ENCODE measurements around the gene TSR1.

The TSR1 gene

DNA sequence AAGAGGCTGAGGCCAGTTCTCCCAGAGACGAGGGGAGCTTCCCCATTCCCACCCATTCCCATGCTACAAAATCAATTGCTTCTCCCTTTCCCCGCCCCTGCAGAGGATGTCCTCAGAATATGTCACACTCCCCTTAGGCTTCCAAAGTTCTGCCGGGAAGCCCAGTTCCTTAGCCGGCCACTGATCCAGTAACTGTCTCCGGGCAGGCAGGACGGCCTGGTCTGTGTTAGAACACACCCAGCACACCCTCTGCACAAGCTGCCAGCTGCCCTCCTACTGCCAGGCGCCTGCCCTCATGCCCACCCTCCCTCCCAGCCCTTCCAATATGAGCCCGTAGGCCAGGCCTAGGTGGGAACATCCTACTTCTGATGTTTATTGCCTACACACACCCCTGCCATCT, 32.1 kb upstream of the TSR1 start:
- no peak for DNase-seq

DNA sequence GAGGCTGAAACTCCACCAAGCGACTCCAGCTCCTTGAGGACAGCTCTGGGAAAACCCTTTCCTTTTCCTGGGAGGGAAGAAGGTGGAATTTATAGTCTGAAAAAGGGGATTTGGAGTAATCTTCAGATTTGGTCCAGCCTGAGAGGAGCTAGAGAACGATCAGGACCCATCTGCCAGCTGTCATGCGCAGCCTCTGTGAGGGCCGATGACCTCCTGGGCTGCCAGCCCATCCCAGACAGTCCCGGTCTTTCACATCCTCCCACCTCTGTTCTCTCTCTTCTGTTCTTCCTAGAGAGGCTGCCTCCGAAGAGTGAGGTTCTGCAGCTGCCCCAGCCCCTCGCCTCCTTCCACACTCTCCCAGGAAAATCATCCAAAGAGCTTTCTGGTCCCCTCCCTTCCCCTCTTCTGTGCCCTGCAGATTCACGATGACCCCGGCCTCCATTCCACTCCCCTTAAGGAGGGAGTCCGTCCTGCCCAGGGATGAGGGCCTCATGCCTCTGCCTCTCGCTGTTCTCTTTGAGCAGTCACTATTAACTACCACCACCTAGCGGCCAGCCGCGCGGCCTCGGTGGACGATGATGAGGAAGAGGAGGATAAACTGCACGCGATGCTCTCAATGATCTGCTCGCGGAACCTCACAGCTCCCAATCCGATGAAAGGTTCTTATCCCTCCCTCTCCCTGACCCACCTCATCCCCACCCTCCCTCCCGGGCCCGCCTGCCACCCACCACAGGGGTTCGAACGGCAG, 30.7 kb upstream of the TSR1 start:
- no peak for DNase-seq

GRCh38 chr17:2365132-2365531, 28.9 kb upstream of the TSR1 start:
- DNase-seq: no peak

GRCh38 chr17:2364763-2365116, 28.5 kb upstream of the TSR1 start:
- no peak for DNase-seq

- no peak for DNase-seq
Observed at GRCh38 chr17:2363851-2364762, 27.9 kb upstream of the TSR1 start.

GRCh38 chr17:2363318-2363717, 27.1 kb upstream of the TSR1 start:
- no peak for DNase-seq

- DNase-seq: no peak
Observed at GRCh38 chr17:2362881-2363280, 26.6 kb upstream of the TSR1 start.

GRCh38 chr17:2362416-2362815, 26.2 kb upstream of the TSR1 start:
- no peak for DNase-seq

DNA sequence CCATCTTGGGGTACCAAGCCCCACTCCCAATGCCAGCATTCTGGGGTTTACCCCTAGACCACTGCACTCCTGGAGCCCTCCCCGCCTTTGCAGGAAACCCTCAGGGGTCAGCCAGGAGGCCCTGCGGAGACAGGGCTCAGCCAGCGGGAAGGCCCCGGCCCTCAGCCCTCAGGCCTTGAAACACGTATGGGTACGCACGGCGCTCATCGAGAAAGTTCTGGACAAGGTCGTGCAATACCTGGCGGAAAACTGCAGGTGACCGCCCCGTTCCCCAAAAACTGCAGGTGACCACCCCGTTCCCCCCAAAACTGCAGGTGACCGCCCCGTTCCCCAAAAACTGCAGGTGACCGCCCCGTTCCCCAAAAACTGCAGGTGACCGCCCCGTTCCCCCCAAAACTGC, 25.8 kb upstream of the TSR1 start:
- DNase-seq: no peak

DNA sequence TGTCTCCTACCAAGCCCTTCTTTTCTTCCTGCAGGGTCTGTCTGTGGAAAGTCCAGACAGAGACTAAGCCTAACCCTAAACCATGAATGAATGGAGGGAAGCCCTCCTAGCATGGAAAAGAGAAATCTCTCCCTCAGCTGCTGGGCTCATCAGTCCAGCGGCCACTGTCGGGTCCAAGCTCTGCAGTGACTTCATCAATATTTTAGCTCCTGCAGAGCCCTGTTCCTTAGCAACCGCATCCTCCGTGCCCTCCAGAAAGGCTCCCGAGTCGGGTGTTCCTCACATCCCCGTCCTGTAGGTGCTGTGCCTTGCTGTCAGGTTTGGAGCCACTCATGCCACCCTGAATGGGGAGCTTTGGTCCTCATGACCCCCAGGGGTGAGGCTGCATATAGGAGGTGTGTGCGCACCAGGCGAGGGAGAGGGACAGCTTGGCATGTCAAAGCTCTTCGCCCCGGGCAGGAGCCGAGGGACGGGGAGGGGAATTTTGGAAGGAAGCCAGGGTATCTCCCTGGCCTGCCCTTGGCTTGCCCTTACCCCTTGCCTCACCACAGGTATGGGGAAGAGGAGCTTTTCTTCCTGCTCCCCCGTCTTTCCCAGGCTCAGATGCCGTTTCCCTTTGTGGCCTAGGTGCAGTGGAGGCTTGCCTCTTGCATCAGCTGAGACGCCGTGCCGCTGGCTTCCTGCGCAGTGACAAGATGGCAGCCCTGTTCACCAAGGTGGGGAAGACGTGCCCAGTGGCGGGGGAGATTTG, 24.9 kb upstream of the TSR1 start:
- DNase-seq: no peak

DNA sequence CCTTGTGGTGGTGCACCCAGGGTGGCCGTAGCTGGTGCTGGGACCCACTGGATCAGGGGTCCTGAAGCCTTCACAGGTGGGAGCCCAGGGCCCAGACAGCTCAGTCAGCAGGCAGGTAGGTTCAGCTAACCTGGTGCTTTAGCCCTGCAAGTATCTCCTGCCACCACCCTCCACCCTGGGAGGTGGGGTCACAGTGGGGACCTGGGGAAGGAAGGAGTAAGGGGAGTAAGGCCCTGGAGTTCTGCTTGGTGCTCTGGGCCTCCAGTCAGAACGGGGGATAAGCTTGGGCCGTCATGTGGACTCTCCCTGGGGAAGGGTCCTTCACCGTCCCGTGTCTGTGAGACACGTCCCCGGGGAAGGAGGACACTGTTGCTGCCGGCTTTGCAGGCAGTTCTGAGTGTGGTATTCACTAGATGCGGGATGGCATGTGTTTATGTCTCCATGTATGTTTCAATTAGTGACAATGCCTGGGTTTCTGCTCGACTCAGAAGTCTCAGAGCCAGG, 21.7 kb upstream of the TSR1 start:
- DNase-seq: no peak

GRCh38 chr17:2357237-2357636, 21.0 kb upstream of the TSR1 start:
- DNase-seq: no peak

GRCh38 chr17:2354311-2354710, 18.1 kb upstream of the TSR1 start:
- DNase-seq: no peak

DNA sequence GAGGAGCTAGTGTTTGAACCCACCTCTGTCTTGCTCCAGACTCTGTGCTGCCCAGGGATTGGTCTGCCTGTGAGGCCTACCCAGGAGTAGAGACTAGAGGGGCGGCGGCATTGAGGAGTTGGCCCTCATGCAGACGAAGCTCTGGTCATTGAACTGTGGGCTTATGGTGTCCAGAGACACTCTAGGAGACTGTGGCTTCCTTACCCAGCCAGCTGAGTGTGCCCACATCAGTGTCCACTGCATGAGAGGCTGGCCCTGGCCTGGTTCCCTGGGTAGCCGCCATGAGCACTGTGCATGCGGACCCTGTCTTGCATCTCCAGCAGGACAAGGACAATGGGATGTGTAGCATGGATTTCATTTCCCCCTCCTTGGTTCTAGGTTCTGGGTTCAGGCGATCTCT, 15.0 kb upstream of the TSR1 start:
- DNase-seq: no peak

- peak; percentile 21 for DNase-seq
Observed at GRCh38 chr17:2347805-2348685, 11.8 kb upstream of the TSR1 start.

GRCh38 chr17:2346475-2346874, 10.2 kb upstream of the TSR1 start:
- no peak for DNase-seq

DNA sequence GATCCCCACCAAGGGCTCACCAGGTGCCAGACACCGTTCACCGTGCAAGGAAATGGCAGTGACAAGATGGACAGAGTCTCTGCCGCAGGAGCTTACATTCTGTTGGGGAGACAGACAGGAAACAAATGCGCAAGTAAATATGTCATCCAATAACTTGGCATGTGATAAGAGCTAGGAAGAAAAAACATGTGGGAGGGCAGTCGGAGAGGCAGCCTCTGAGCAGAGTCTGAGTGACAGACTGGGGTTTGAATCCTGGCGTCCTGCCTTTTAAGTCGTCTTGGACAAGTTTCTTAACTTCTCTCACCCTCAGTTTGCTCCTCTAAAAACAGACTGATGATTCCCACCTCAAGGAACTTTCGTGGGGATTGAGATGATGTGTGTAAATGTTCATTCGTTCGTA, 8.3 kb upstream of the TSR1 start:
- DNase-seq: no peak

DNA sequence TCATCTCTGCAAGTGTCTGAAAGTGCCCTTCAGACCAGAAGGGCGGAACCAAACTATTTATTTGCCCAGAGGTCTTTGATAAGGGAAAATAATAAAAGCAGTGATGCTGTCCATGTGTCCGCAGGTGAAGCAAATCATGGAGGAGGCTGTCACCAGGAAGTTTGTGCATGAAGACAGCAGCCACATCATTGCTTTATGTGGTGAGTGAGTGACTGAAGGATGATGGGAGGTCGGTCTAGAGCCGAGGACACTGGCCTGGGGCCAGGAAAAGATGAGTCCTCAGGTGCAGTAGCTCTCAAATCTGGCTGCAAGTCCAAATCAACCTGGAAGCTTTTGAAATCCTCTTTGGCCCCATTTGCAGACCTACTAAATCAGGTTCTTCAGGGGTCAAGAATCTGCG, 7.2 kb upstream of the TSR1 start:
- DNase-seq: no peak

DNA sequence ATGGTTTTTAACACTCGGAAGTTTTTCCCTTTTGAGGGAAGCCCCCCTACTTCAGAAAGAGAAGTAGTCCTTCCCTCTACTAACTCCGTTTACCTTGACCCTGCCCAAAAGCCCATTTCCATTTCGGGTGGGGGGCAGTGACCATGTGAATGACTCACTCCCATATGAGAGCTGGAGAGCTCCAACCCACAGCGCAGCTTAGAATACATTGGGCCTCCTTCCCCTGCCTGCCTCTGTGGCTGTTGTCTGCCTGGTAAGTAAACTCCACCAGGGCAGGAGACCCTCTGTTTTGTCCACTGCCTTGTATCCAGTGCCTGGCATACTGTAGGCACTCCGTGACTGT, 2.0 kb upstream of the TSR1 start:
- no peak for DNase-seq

- DNase-seq: no peak
Observed at GRCh38 chr17:2337544-2338314, 1.5 kb upstream of the TSR1 start.

DNA sequence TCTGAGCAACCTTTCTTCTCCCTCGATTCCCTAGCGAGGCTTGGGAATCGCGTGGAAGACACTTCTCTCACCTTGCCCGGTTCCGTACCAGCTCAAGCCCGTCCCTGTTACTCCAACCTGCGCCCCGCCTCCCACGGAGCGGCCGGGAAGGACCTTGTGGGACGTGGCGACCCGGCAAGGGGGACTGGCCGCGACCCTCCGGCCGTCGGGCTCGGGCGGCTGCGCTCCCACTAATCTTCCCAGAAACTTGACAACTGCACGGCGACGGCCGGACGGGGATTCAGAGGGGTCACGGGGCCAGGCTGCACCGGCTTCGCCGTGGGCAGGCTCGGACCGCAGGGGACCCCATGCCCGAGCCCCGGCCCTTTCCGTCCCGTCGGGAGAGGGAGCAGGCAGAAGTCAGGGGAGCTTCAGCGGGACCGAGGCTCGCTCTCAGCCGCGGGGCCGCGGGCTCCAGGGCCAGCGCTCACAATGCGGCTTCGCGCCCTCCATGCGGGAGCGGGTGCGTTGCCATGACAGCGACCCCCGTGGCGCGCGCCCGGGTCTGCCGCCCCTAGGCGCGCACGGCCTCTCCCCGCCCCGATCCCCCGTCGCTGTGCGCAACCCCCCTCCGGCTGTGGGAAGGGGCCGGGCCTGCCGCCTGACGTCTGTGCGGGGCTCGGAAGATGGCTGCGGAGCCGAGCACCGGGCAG, 741 bp upstream of the TSR1 start, which contains the start of gene SGSM2:
TSS of gene SGSM2 (plus strand) at position 650 of the 692 bp plus-strand sequence. CDS start 188 bp downstream, outside the sequence.
- no peak for DNase-seq

All from NCI-H1417 treated with DMSO at 0.1 percent for 48 hours (cell line).